HepG2 (cell line): Measurements from ENCODE around the gene PYGO2. TPM values are rescaled to one million over a fixed set of nuclear protein-coding genes. Genes with fewer than 3 reads are reported as not detected.

Source experiments
- AGO1 ChIP-seq: fragments of 200-400 bp; formaldehyde crosslinking; IDR thresholded peaks from 2 replicates; pipeline ENCODE4 v1.6.1; 2017; ENCODE audit warnings: mild to moderate bottlenecking, low read depth, low read length, moderate library complexity; ENCODE audit not compliant: poor library complexity, severe bottlenecking
- ARNT ChIP-seq: fragments of 450-650 bp; IDR thresholded peaks from 2 replicates; pipeline ENCODE4 v1.6.1; 2017
- CREM ChIP-seq, 2 experiments: sonication (generic) in 1 of 2; formaldehyde crosslinking in 1 of 2; IDR thresholded peaks; 2 replicates each; pipeline versions ENCODE4 v1.4.0 to v1.6.1; 2016 to 2020; ENCODE audit warnings: antibody characterized with exemption in 1 of 2, mild to moderate bottlenecking in 1 of 2, missing genetic modification reagents in 1 of 2
- GLI4 ChIP-seq: sonication (generic); formaldehyde crosslinking; IDR thresholded peaks from 2 replicates; pipeline ENCODE4 v1.5.1; 2020; ENCODE audit warnings: missing genetic modification reagents, mild to moderate bottlenecking, moderate library complexity, borderline replicate concordance
- HES4 ChIP-seq: sonication (generic); formaldehyde crosslinking; IDR thresholded peaks from 2 replicates; pipeline ENCODE4 v1.9.0; 2021; ENCODE audit warnings: mild to moderate bottlenecking, missing genetic modification reagents, borderline replicate concordance
- MIER2 ChIP-seq: IDR thresholded peaks from 2 replicates; pipeline ENCODE4 v1.6.1; 2016; ENCODE audit warnings: missing biosample characterization, missing genetic modification reagents
- PAXIP1 ChIP-seq: sonication (generic); formaldehyde crosslinking; conservative IDR thresholded peaks from 2 replicates; pipeline ENCODE4 v1.4.0; 2020; ENCODE audit warnings: mild to moderate bottlenecking, missing genetic modification reagents, moderate library complexity
- SMAD3 ChIP-seq: sonication (generic); formaldehyde crosslinking; IDR thresholded peaks from 2 replicates; pipeline ENCODE4 v1.4.0; 2020; ENCODE audit warnings: missing genetic modification reagents
- ZC3H13 ChIP-seq: sonication (generic); formaldehyde crosslinking; IDR thresholded peaks from 2 replicates; pipeline ENCODE4 v1.8.1; 2023; ENCODE audit warnings: mild to moderate bottlenecking, missing genetic modification reagents, moderate library complexity
- ZEB1 ChIP-seq: IDR thresholded peaks from 2 replicates; pipeline ENCODE4 v1.6.1; 2012; ENCODE audit warnings: mild to moderate bottlenecking, low read depth, inconsistent platforms; ENCODE audit not compliant: insufficient replicate concordance
- ZMAT5 ChIP-seq: sonication (generic); formaldehyde crosslinking; IDR thresholded peaks from 2 replicates; pipeline ENCODE4 v1.5.0; 2020; ENCODE audit warnings: mild to moderate bottlenecking, low read depth, missing genetic modification reagents, borderline replicate concordance
- ZNF136 ChIP-seq: sonication (generic); formaldehyde crosslinking; IDR thresholded peaks from 2 replicates; pipeline ENCODE4 v1.8.1; 2022; ENCODE audit warnings: low read depth, mild to moderate bottlenecking, moderate library complexity, missing genetic modification reagents
- ZNF160 ChIP-seq: sonication (generic); formaldehyde crosslinking; IDR thresholded peaks from 2 replicates; pipeline ENCODE4 v1.8.0; 2022; ENCODE audit warnings: mild to moderate bottlenecking, inconsistent platforms, missing genetic modification reagents
- ZNF564 ChIP-seq: sonication (generic); formaldehyde crosslinking; IDR thresholded peaks from 2 replicates; pipeline ENCODE4 v1.8.1; 2023; ENCODE audit warnings: mild to moderate bottlenecking, missing genetic modification reagents
- ZNF639 ChIP-seq: conservative IDR thresholded peaks from 2 replicates; pipeline ENCODE4 v1.6.1; 2018; ENCODE audit warnings: missing genetic modification reagents
- polyA plus RNA-seq, 8 experiments: library from polyadenylated mRNA; depleted of rRNA in 3 of 8; stranded (reverse) in 7 of 8; unstranded in 1 of 8; fragments of >200 nt; fragmentation: Illumina TruSeq in 4 of 8; extraction: Trizol in 4 of 8; gene quantifications; 2 replicates each; pipeline versions ENCODE4 v1.2.1 to v1.2.3, GENCODE V29; 2011 to 2016; ENCODE audit warnings: low read depth in 4 of 8, missing spikeins in 1 of 8, mixed read lengths in 1 of 8; ENCODE audit not compliant: insufficient read depth in 1 of 8
- total RNA-seq, 5 experiments: library from RNA; depleted of rRNA; stranded (reverse); fragments of >200 nt; fragmentation: Illumina TruSeq; extraction: Trizol; gene quantifications; 2 replicates each; pipeline ENCODE4 v1.2.3, GENCODE V29; 2016; ENCODE audit warnings: low read depth in 1 of 5
- TF ChIP-seq, protein P1 (sequence below), 2 experiments: sonication (generic) in 1 of 2; formaldehyde crosslinking in 1 of 2; IDR thresholded peaks; 2 replicates each; pipeline versions ENCODE4 v1.4.0 to v1.6.1; 2016 to 2020; ENCODE audit warnings: borderline replicate concordance in 1 of 2, low read depth in 1 of 2, mild to moderate bottlenecking in 1 of 2, missing genetic modification reagents in 1 of 2

PYGO2 gene
- total and polyA plus RNA-seq, 2 of the 13 experiments (the other 11 are each of a cell fraction or from before 2014, with no cell fraction given): 20.3 to 21.8 TPM

GRCh38 chr1:154944401-154945159 lies 17.0 kb downstream of the PYGO2 start (continued):
- TF ChIP-seq SMAD3 (CRISPR knock-in tag) (no peak), GLI4 (CRISPR knock-in tag) (no peak), ZNF564 (CRISPR knock-in tag) (no peak), MIER2 (0 out of 2 replicates have a peak, but pooled peaks have one; percentile 10), AGO1 (no peak), ZNF160 (CRISPR knock-in tag) (peak; percentile 42; the same call in 1 of the 2 replicates), PAXIP1 (peak; percentile 96), ZMAT5 (no peak), ZNF136 (CRISPR knock-in tag) (0 out of 2 replicates have a peak, but pooled peaks have one; percentile 37), ZNF639 (CRISPR knock-in tag) (no peak), ZC3H13 (CRISPR knock-in tag) (no peak), ZEB1 (no peak), CREM (IDR thresholded peaks at IDR 0.05) (peak; percentile 46; the same call in 1 of the 2 replicates), CREM (CRISPR knock-in tag; IDR thresholded peaks at IDR 0.05) (no peak), HES4 (CRISPR knock-in tag) (0 out of 2 replicates have a peak, but pooled peaks have one; percentile 26), ARNT (no peak)
- TF ChIP-seq, protein P1, sequence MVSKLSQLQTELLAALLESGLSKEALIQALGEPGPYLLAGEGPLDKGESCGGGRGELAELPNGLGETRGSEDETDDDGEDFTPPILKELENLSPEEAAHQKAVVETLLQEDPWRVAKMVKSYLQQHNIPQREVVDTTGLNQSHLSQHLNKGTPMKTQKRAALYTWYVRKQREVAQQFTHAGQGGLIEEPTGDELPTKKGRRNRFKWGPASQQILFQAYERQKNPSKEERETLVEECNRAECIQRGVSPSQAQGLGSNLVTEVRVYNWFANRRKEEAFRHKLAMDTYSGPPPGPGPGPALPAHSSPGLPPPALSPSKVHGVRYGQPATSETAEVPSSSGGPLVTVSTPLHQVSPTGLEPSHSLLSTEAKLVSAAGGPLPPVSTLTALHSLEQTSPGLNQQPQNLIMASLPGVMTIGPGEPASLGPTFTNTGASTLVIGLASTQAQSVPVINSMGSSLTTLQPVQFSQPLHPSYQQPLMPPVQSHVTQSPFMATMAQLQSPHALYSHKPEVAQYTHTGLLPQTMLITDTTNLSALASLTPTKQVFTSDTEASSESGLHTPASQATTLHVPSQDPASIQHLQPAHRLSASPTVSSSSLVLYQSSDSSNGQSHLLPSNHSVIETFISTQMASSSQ (IDR thresholded peaks at IDR 0.05; ENCODE audit: low read depth): no peak
- TF ChIP-seq, protein P1 (CRISPR knock-in tag; IDR thresholded peaks at IDR 0.05; ENCODE audit: borderline replicate concordance): no peak
